Fibroblast of lung (primary cell): ENCODE measurements around the gene MTREX. TPM values are rescaled to one million over a fixed set of nuclear protein-coding genes. Genes with fewer than 3 reads are reported as not detected.

Experiments used
- DNase-seq, 2 donors: peaks; one replicate each; pipeline versions ENCODE4 v3.0.0 to v3.0.0-alpha.2; 2010; ENCODE audit warnings: low read depth in 2 of 2
- H2AFZ ChIP-seq: 2 replicates; pipeline ENCODE4 v1.5.1; 2012; ENCODE audit warnings: low read length, control low read depth, inconsistent platforms
- H3K27ac ChIP-seq: 2 replicates; pipeline ENCODE4 v1.5.1; 2011; ENCODE audit warnings: low read length, control low read depth; ENCODE audit not compliant: insufficient read depth
- H3K27me3 ChIP-seq: 2 replicates; pipeline ENCODE4 v1.5.1; 2011; ENCODE audit warnings: mild to moderate bottlenecking, low read length; ENCODE audit not compliant: control insufficient read depth, insufficient read depth
- H3K36me3 ChIP-seq: 2 replicates; pipeline ENCODE4 v1.5.1; 2011; ENCODE audit warnings: low read length; ENCODE audit not compliant: control insufficient read depth, insufficient read depth
- H3K4me1 ChIP-seq: 2 replicates; pipeline ENCODE4 v1.5.1; 2011; ENCODE audit warnings: low read length; ENCODE audit not compliant: control insufficient read depth, insufficient read depth; ENCODE audit errors: extremely low read depth
- H3K4me2 ChIP-seq: 2 replicates; pipeline ENCODE4 v1.5.1; 2011; ENCODE audit warnings: low read length, control low read depth; ENCODE audit not compliant: insufficient read depth; ENCODE audit errors: extremely low read depth
- H3K4me3 ChIP-seq, 4 experiments: fragments of 200-600 bp in 1 of 4; sonication (generic) in 1 of 4; replicated peaks in 1 of 4; 2 replicates each; pipeline ENCODE4 v1.5.1; 2011 to 2016; ENCODE audit warnings: low read length in 4 of 4, low read depth in 3 of 4, mild to moderate bottlenecking in 3 of 4, control low read depth in 2 of 4, inconsistent platforms in 1 of 4, mixed read lengths in 1 of 4; ENCODE audit not compliant: insufficient read depth in 1 of 4; ENCODE audit errors: control extremely low read depth in 1 of 4
- H3K79me2 ChIP-seq: 2 replicates; pipeline ENCODE4 v1.5.1; 2012; ENCODE audit warnings: mild to moderate bottlenecking, low read length, inconsistent platforms; ENCODE audit not compliant: control insufficient read depth, insufficient read depth
- H3K9ac ChIP-seq: 2 replicates; pipeline ENCODE4 v1.5.1; 2011; ENCODE audit warnings: mild to moderate bottlenecking, low read length, control low read depth; ENCODE audit not compliant: insufficient read depth
- H3K9me3 ChIP-seq: 2 replicates; pipeline ENCODE4 v1.5.1; 2012; ENCODE audit warnings: low read depth, low read length; ENCODE audit not compliant: control insufficient read depth, insufficient read depth
- H4K20me1 ChIP-seq: 2 replicates; pipeline ENCODE4 v1.5.1; 2011; ENCODE audit warnings: low read length; ENCODE audit not compliant: control insufficient read depth, insufficient read depth; ENCODE audit errors: extremely low read depth
- EZH2 ChIP-seq: IDR thresholded peaks from 2 replicates; pipeline ENCODE4 v1.5.1; 2012; ENCODE audit warnings: low read length, control low read depth, mild to moderate bottlenecking; ENCODE audit errors: missing control alignments
- polyA plus RNA-seq, 2 donors: library from polyadenylated mRNA; depleted of rRNA in 1 of 2; stranded (reverse) in 1 of 2; unstranded in 1 of 2; fragments of >200 nt; gene quantifications; 2 replicates each; pipeline ENCODE4 v1.2.1, GENCODE V29; 2011 to 2012; ENCODE audit warnings: missing spikeins in 1 of 2
- total RNA-seq: library from RNA; depleted of rRNA; stranded (reverse); fragments of >200 nt; gene quantifications from 2 replicates; pipeline ENCODE4 v1.2.1, GENCODE V29; 2014
- TF ChIP-seq, protein P1 (sequence below), 2 donors: IDR thresholded peaks in 1 of 2; conservative IDR thresholded peaks in 1 of 2; 1 replicate in 1 of 2; 2 replicates in 1 of 2; pipeline ENCODE4 v1.5.1; 2011 to 2012; ENCODE audit warnings: low read length in 2 of 2, control low read depth in 1 of 2, inconsistent platforms in 1 of 2, low read depth in 1 of 2, mild to moderate bottlenecking in 1 of 2

The MTREX gene
- total and polyA plus RNA-seq, 2 donors (not counting 1 experiment from before 2014, with no cell fraction given): 54.1 to 85.7 TPM

DNA sequence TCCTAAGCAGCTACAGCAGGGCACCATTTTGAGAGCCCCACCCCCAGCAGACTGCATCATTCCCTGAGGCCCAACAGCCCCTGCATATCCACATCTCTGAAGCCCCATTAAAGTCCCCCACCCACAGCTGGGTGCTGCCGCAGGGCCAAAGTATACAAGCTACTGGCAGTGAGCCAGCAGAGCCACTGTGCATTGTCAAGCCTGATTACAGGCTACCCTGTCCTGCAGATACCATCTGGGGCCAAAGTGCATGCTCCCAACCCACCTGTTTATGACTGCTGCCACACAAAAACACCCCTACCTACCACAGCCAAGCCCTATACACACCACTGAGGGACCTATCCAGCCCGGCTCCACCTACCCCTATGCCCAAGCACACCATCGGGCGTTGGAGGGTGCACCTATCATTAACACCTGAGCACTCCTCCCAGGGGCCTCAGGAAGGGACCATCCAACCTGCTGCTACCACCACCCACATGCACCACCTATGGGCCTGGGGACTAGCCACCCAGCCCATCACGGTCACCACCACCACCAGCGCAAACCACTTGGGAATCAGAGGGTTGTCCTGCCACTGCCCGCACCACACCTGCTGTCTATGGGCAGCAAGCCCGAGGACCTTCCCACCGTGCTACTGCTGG, 121.9 kb downstream of the MTREX start:
- Histone ChIP-seq H3K9ac (no peak overlapping the region), H3K9me3 (no peaks in the 10 kb centered on the region), H4K20me1 (no peaks in the 10 kb centered on the region), H2AFZ (no peak overlapping the region), H3K4me2 (no peak overlapping the region), H3K4me1 (no peaks in the 10 kb centered on the region), H3K36me3 (peaks cover 11% of the 10 kb centered on the region), H3K79me2 (no peaks in the 10 kb centered on the region), H3K27me3 (no peaks in the 10 kb centered on the region), H3K4me3 (no peak overlapping the region), H3K27ac (no peak overlapping the region)
- TF ChIP-seq EZH2: no peak
- DNase-seq: no peak

DNA sequence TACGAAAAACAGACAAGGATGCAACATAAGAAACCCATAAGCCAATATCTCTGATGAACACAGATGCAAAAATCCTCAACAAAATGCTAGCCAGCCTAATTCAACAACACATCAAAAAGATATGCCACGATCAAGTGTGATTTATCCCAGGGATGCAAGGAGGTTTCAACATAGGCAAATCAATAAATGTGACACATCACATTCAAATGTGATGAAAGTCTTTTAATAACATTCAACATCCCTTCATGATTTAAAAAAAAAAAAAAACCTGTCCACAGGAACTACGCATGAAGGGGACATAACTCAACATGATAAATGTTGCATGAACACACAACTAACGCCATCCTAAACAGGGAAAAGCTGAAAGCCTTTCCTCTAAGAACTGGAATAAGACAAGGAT, 124.8 kb downstream of the MTREX start:
- Histone ChIP-seq H3K4me3 (no peak overlapping the region), H3K27ac (no peak overlapping the region), H3K27me3 (no peaks in the 10 kb centered on the region), H3K36me3 (peaks cover 11% of the 10 kb centered on the region), H3K4me1 (no peaks in the 10 kb centered on the region), H3K9me3 (no peaks in the 10 kb centered on the region), H2AFZ (no peak overlapping the region), H4K20me1 (no peaks in the 10 kb centered on the region), H3K9ac (no peak overlapping the region), H3K79me2 (no peaks in the 10 kb centered on the region), H3K4me2 (no peak overlapping the region)
- TF ChIP-seq, protein P1, sequence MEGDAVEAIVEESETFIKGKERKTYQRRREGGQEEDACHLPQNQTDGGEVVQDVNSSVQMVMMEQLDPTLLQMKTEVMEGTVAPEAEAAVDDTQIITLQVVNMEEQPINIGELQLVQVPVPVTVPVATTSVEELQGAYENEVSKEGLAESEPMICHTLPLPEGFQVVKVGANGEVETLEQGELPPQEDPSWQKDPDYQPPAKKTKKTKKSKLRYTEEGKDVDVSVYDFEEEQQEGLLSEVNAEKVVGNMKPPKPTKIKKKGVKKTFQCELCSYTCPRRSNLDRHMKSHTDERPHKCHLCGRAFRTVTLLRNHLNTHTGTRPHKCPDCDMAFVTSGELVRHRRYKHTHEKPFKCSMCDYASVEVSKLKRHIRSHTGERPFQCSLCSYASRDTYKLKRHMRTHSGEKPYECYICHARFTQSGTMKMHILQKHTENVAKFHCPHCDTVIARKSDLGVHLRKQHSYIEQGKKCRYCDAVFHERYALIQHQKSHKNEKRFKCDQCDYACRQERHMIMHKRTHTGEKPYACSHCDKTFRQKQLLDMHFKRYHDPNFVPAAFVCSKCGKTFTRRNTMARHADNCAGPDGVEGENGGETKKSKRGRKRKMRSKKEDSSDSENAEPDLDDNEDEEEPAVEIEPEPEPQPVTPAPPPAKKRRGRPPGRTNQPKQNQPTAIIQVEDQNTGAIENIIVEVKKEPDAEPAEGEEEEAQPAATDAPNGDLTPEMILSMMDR (conservative IDR thresholded peaks at IDR 0.05 in 1 of 2, IDR thresholded peaks at IDR 0.05 in 1 of 2; ENCODE audit: low read depth in 1 of 2, low read length in 2 of 2): no peak
- no peak for TF ChIP-seq EZH2
- no peak for DNase-seq

DNA sequence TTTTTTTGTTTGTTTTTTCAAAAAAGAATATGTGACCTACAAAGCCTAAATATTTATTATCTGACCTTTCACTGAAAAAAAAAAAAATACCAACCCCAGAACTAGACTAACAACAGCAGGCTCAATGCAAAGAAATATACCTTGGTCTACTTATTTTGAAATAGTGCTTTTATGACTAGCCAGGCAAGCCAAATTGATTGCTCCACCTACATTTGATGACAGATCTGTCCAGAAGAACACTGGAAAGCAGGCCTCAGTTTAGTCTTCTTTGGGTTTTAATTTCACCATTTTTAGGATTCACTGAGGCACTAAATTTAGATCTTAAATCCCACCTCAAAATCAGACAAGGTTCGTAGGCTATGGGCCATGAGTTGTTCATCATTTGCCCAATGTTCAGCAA, 129.7 kb downstream of the MTREX start:
- no peak for TF ChIP-seq EZH2
- TF ChIP-seq, protein P1 (conservative IDR thresholded peaks at IDR 0.05 in 1 of 2, IDR thresholded peaks at IDR 0.05 in 1 of 2; ENCODE audit: low read depth in 1 of 2, low read length in 2 of 2): no peak
- H4K20me1 ChIP-seq: no peaks in the 10 kb centered on the region
- H3K27ac ChIP-seq: peak overlapping the region; percentile 66
- no peaks in the 10 kb centered on the region for H3K9me3 ChIP-seq
- DNase-seq: no peak
- peaks cover 12% of the 10 kb centered on the region for H3K4me1 ChIP-seq
- peak overlapping the region; percentile 48 for H3K4me2 ChIP-seq
- H3K36me3 ChIP-seq: peaks cover 3% of the 10 kb centered on the region
- H3K4me3 ChIP-seq: no peak overlapping the region
- H2AFZ ChIP-seq: no peak overlapping the region
- no peaks in the 10 kb centered on the region for H3K27me3 ChIP-seq
- no peak overlapping the region for H3K9ac ChIP-seq
- H3K79me2 ChIP-seq: no peaks in the 10 kb centered on the region
